ENCODE measurements around the gene BCDIN3D.

The BCDIN3D gene

GRCh38 chr12:49881415-49882247, 38.7 kb upstream of the BCDIN3D start:
- TF ChIP-seq, protein P1, sequence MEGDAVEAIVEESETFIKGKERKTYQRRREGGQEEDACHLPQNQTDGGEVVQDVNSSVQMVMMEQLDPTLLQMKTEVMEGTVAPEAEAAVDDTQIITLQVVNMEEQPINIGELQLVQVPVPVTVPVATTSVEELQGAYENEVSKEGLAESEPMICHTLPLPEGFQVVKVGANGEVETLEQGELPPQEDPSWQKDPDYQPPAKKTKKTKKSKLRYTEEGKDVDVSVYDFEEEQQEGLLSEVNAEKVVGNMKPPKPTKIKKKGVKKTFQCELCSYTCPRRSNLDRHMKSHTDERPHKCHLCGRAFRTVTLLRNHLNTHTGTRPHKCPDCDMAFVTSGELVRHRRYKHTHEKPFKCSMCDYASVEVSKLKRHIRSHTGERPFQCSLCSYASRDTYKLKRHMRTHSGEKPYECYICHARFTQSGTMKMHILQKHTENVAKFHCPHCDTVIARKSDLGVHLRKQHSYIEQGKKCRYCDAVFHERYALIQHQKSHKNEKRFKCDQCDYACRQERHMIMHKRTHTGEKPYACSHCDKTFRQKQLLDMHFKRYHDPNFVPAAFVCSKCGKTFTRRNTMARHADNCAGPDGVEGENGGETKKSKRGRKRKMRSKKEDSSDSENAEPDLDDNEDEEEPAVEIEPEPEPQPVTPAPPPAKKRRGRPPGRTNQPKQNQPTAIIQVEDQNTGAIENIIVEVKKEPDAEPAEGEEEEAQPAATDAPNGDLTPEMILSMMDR (IDR thresholded peaks at IDR 0.05) = no peak

DNA sequence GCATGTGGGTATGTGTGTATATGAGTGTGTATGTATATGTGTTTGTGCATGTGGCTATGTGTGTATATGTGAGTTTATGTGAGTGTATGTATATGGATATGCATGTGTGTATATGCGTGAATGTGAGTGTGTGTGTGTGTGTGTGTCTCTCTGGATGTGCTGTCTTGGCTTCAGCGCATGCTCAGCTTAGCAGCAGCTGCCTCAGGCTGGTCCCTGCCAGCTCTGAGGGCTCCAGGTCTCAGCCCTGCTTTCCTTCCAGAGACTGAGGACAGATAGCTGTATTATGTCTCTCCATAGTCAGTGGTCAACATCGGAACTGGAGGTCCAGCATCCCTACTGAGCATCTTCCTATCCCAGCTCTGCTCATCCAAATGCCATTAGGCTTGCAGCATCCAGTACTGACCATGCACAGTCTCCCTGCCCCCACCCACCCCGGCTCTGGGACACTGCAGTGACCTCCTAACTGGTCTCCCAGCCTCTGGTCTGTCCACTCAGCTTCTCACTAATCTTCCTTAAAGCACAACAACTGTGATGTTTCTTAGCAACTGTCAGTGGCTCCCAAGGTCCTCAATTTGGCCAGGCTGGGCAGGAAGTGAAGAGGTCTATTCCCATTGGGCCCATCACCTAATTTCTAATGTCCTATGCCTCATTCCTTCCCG, 38.0 kb upstream of the BCDIN3D start:
- TF ChIP-seq, protein P1 (IDR thresholded peaks at IDR 0.05) = no peak

GRCh38 chr12:49878021-49878420, 35.1 kb upstream of the BCDIN3D start:
- TF ChIP-seq, protein P1 (IDR thresholded peaks at IDR 0.05) = no peak

GRCh38 chr12:49877066-49877465, 34.2 kb upstream of the BCDIN3D start:
- TF ChIP-seq, protein P1 (IDR thresholded peaks at IDR 0.05) = no peak

DNA sequence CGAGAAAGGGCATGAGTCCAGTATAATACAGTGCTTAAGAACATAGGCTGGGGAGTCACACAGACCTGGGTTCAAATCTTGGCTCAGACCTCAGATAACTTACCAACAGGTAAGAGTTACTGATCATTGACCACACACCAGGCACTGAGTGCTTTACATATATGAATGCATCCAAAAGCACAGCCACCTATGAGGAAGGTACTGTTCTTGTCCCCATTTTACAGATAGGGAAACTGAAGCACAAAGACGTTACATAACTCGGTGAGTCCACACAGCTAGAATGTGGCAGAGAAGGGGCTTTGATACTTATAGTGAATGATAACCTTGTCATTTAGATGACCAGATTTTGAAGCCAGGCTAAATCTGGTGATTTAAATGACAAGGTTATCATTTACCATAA, 33.2 kb upstream of the BCDIN3D start:
- TF ChIP-seq, protein P1 (IDR thresholded peaks at IDR 0.05) = no peak

DNA sequence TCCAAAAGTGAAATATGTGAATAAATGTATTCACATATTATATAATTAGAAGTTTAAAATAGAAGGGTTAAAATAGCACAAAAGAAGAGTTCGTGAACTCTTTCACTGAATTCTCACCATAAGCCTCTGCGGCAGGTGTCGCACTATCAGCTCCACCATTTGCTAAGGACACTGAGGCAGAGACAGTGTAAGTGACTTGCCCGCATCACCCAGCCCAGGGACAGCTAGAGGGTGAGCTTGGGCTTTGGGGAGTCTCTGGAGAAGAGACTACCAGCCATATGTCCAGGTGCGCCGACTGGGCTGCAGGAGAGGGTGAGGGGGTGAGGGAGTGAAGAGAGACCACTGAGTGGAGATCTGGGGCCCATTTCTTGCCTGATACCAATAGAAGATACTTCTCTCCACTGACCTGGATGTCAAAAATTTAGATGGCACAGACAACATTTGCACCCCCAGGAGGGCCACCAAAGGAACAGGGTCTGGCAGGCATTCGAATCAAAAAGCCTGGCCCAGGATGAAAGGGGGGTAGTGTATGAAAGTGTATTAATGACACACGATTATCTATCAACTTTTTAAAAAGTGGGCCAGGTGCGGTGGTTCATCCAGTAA, 32.3 kb upstream of the BCDIN3D start:
- TF ChIP-seq, protein P1 (IDR thresholded peaks at IDR 0.05) = no peak

DNA sequence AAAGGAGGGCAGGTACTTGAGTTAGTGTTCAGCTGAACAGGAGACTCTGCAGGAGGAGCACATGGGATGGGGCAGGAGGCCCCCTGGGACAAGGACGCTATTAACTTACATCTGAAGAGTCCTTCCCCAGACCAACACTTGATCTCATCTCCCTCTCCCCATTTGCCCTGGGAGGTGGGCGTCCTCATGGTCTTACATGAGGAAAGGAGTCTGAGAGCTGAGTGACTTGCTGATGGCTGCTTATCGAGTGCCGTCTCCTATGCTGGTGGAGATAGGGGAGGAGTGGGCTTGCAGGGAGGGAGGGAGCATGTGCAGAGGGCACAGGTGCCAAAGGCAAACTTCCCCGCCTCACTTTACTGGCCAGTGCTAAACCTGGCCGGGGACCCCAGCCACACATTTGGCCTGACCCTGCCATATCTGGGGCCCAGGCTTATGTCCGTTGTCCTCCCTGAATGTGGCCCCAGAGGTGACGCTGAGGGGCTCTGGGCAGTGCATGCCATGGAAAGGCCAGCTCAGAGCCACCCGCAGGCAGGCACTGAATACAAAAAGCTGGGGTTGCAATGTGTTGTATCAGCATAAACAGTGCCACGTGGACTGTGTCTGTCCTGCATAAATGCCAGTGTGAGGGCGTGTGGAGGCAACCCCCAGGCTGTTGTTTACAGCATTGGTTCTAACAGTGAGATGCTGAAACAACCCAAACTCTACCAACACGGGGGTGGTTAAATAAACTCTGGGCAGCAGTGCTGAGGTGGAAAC, 31.4 kb upstream of the BCDIN3D start:
- TF ChIP-seq, protein P1 (IDR thresholded peaks at IDR 0.05) = no peak

Data from LNCAP (cell line).